GM18508 (cell line): ENCODE data around the gene BRCA1.
A peak's percentile ranks its signal among the peaks of the same experiment; 100 is the strongest.
"Not testable (repeated sequence)": the region's sequence is repeated elsewhere in the genome, so short reads cannot be mapped to it uniquely, and the experiment has no call there.

Source experiments
- ATAC-seq: cut with Tn5 transposase; IDR thresholded peaks from one replicate; pipeline ENCODE4 v1.9.1; 2021; ENCODE audit warnings: moderate number of reproducible peaks; ENCODE audit not compliant: insufficient read depth, unreplicated experiment

BRCA1 gene

DNA sequence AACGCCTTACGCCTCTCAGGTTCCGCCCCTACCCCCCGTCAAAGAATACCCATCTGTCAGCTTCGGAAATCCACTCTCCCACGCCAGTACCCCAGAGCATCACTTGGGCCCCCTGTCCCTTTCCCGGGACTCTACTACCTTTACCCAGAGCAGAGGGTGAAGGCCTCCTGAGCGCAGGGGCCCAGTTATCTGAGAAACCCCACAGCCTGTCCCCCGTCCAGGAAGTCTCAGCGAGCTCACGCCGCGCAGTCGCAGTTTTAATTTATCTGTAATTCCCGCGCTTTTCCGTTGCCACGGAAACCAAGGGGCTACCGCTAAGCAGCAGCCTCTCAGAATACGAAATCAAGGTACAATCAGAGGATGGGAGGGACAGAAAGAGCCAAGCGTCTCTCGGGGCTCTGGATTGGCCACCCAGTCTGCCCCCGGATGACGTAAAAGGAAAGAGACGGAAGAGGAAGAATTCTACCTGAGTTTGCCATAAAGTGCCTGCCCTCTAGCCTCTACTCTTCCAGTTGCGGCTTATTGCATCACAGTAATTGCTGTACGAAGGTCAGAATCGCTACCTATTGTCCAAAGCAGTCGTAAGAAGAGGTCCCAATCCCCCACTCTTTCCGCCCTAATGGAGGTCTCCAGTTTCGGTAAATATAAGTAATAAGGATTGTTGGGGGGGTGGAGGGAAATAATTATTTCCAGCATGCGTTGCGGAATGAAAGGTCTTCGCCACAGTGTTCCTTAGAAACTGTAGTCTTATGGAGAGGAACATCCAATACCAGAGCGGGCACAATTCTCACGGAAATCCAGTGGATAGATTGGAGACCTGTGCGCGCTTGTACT lies at the start of gene BRCA1:
BRCA1 (minus strand) TSS at position 232 of the 834 bp plus-strand sequence. CDS start 1,268 bp downstream, outside the sequence.
- peak; percentile 89 for ATAC-seq

DNA sequence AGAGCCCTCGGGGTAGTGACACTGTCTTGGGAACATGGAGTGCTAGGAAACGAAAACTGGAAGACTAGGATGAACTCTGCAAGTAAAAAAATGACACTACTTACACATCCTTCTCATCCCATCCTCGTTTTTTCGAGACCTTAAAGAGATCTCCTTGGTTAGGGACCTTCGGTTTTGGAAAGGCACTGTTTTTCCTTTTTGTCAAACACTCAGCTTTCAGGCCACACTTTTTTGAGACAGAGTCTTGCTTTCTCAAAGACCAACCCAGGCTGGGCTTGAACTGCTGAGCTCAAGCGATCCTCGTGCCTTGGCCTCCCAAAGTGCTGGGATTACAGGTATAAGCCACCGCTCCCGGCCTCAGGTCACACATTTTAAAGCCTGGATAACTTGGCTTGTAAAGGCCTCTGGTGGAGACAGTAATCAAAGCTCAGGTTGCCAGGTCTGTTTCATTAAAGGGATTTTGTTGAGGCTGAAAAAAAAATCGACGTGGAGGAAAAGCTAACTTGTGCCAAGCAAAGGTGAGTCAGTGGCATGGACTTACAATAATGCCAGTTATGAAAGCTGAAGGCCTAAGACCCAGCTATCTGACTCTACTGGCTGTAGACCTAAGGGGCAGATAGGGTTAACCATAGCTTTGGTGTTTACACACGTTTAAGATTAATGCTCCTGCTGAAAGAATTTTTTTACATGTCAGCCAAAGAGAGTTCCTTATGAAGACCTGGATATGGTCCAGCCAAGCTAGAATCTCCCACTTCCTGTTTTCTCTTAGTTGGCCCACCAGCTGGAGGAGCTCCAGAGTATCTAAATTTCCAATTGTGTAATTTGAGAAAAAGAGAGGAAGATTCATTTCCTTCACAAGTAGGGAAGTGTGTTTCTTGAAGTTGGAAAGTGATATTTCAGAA lies 46.7 kb upstream of the BRCA1 start:
- no peak for ATAC-seq

DNA sequence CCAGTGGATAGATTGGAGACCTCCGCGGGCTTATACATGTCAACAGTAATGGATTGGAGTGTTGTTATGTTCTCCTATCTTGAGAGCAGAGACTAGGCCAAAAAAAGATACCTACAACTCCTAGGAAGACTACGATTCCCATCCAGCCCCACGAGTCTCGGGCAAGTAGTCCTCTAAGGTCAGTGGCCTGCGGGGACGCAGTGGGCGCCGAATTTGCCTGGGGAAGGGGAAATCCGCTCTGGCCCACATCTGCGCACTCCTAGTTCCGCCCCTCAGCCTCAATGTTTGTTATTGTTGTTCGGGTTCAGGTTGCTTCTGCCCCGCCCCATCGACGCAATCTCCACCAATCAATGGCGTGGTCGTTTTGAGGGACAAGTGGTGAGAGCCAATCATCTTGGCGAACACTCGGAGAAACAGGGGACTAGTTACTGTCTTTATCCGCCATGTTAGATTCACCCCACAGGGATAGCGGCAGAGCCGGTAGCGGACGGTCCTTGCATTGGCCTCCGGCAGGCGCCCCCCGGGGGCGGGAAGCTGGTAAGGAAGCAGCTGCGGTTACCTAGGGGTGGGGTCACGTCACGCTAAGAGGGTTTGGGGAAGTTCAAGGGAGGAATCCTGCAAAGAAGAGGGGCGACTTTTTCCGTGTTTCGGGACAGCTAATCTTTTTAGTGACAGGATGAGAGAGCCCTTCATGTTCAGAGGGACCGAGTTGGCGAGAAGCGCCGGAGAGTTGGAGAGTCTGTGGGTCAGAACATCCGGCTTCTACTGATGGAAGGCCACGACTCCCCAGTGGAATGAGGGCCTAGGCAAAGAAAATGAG lies 45.8 kb upstream of the BRCA1 start, which contains the start of gene NBR1:
NBR1 (plus strand) TSS at position 449 of the 820 bp plus-strand sequence. CDS start 4,586 bp downstream, outside the sequence.
- ATAC-seq = peak; percentile 41

DNA sequence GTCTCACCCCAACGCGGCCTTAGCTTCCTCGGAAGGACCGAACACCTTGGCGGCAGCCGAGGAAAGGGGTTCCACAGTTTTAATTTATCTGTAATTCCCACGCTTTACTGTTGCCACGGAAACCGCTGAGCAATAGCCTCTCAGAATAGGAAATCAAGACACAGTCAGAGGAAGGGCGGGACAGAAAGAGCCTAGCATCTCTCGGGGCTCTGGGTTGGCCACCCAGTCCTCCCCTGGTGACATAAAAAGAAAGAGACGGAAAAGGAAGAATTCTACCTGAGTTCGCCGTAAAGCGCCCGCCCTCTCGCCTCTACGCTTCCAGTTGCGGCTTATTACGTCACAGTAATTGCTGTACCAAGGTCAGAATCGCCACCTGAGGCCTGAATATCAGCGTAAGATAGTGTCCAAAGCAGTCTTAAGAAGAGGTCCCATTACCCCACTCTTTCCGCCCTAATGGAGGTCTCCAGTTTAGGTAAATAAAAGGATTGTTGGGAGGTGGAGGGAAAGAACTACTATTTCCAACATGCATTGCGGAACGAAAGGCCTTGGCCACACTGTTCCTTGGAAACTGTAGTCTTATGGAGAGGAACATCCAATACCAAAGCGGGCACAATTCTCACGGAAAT lies 45.1 kb upstream of the BRCA1 start:
- peak; percentile 66 for ATAC-seq

DNA sequence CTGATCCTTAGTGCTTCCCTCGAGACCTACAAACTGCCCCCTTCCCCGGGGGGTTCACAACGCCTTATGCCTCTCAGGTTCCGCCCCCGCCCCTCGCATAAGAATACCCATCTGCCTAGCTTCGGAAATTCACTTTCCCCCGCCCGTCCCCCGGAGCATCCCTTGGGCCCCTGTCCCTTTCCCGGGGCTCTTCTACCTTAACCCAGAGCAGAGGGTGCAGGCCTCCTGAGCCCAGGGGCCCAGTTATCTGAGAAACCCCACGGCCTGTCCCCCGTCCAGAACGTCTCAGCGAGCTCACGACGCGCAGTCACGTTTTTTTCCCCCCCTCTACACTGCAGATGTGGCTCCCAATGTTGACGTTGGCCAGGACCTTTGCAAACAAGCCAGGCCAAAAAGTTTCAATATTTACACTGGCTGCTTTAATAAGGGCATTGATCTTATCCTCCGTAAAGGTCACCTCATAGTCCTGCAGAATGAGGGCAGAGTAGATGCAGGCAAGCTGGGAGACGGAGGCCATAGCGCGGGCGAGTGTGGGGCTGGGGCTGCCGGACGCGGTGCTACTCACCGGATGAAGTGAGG lies 44.5 kb upstream of the BRCA1 start:
- peak; percentile 4 for ATAC-seq

DNA sequence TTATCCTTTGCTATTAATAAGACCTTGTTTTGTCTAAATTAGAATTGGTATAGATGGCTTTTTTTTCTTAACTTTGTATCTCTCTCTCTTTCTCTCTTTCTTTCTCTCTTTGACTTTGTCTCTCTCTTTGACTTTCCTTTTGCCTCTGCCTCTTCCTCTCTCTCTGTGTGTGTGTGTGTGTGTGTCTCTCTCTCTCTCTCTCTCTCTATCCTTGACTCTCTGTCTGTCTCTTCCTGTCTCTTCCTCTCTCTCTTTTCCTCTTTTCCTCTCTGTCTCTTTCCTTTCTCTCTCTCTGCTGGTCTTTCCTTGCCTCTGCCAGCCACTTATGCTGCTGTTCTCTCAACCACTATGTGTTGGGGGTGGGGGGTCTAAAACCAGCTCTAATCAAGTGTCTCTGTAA lies 40.8 kb upstream of the BRCA1 start:
- ATAC-seq = not testable (repeated sequence)

DNA sequence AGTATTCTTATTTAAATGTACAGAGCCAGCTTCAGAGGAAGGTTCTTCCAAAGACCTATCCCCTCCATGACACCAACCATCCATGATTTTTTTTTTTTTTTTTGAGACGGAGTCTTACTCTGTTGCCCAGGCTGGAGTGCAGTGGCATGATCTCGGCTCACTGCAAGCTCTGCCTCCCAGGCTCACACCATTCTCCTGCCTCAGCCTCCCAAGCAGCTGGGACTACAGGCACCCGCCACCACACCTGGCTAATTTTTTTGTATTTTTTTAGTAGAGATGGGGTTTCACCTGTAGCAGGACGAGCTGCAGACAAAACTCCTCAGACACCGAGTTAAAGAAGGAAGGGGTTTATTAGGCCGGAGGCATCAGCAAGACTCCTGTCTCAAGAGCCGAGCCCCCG lies 34.8 kb upstream of the BRCA1 start:
- ATAC-seq = not testable (repeated sequence)

DNA sequence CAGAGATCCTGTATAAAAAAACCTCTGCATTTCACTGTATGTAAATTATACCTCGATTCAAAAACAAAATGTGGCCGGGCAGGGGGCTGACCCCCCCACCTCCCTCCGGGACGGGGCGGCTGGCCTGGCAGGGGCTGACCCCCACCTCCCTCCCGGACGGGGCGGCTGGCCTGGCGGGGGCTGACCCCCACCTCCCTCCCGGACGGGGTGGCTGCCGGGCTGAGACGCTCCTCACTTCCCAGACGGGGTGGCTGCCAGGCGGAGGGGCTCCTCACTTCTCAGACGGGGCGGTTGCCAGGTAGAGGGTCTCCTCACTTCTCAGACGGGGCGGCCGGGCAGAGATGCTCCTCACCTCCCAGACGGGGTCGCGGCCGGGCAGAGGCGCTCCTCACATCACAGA lies 34.1 kb upstream of the BRCA1 start:
- ATAC-seq = not testable (repeated sequence)

DNA sequence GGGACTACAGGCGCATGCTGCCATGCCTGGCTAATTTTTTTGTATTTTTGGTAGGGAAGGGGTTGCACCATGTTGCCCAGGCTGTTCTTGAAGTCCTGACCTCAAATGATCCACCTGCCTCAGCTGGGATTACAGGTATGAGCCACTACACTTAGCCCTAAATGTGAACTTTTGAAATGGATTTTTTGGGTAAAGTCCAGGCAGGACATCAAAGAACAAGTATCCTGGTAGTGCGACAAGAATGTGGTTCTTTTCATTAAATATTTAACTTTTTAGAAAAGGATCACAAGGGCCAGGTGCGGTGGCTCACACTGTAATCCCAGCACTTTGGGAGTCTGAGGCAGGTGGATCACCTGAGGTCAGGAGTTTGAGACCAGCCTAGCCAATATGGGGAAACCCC lies 30.5 kb upstream of the BRCA1 start:
- ATAC-seq = no peak

DNA sequence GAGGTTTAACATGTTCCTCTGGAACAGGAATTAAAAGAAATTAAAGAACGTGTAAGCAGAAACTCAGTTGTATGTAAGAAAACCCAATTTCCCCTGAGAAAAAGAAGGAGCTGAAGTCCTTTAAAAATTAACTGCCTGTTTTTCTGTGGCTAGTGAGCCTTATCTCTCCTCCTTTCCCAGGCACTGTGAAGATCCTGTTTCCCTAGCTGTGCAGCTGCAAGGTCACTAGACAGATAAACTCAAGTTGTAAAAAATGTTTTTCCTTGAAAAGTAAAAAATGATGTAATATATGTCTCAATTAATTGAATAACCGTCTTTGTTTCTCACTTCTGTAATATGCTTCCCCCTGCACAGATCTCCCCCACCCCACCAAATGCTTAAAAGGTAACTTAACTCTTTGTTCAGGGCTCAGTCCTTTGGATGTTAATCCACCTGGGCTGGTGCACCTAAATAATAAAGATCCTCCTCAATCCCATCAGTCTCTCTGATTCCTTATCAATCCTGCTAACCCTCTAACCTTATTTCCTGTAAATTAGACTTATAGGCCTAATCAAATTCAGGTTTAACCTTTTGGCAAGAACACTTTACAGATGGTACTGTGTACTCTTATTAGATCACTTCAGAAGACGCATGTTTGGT lies 28.2 kb upstream of the BRCA1 start:
- ATAC-seq = not testable (repeated sequence)

DNA sequence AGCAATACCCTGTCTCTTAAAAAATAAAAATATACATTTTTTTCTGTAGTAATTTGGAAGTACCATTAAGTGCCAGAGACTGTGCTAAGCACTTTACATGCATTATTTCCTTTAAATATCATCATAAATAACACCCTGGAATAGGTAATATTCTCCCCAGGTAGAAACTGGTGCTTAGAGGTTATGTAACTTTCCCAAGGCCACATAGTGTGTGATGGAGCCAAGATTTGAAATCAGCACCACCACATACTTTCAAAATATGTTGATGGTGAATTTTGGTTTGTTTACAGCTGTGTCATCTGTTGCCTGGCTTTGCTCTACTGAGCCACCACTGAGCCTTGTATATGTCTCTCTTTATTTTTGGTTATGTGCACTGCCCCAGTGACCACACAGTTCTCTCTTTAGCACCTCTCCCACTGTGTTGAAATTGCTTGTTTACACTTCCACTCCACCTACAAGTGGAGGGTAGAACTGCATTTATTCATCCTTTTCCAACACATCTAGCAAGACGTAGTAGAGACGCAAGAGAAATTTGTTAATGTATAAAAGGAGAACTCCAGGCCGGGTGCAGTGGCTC lies 26.8 kb upstream of the BRCA1 start:
- no peak for ATAC-seq

DNA sequence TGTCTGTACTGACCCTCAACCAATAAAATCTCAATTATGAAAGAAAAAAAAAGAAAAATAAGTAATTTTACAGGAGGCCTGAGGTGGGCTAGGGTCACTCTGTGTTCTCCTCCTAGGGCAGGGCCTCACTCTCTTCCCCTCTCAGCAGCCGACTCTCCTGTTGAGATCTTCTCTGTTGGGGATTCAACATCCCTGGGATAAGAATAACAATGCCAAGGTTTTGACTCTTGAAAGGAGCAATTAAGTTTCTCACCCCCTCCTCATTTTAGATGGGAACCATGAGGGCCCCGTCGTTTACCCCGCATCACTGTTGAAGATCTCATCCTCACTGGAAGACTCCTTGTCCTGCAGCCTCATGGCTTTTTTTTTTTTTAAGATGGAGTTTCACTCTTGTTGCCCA lies 21.5 kb upstream of the BRCA1 start:
- ATAC-seq = no peak

DNA sequence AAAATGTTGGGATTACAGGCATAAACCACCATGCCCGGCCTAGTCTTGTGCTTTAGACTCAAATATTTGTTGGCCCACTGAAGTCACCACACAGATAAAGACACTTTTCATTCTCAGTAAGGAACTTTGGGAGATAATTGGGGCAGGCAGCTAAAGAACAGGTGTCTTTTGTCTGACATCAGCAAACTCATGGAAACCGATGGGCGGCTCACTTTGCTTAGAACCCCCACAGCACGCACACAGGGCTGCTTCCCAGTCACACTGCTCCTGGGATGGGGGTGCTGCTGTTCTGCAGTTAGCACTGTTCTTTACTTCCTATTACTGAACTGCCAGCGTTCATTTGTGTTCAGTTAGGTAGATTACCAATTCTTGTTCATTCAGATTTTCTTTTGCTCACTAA lies 18.0 kb upstream of the BRCA1 start:
- ATAC-seq = no peak

DNA sequence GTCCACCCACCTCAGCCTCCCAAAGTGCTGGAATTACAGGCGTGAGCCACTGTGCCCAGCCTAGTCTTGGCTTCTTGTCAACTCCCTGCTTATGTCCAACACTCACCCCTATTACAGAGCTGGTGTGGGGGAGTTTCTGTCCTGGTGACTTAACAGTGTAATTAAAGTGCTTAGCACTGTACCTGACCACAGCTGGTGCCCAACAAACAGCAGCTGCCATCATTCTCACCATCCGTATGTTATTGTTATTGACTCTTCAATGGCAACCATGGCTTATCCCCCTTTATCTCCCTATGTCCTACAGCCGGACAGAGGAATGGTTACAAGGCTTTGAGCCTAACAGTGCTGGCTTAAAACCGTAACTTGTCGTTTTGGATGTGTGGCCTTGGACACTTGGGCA lies 17.0 kb upstream of the BRCA1 start:
- no peak for ATAC-seq

DNA sequence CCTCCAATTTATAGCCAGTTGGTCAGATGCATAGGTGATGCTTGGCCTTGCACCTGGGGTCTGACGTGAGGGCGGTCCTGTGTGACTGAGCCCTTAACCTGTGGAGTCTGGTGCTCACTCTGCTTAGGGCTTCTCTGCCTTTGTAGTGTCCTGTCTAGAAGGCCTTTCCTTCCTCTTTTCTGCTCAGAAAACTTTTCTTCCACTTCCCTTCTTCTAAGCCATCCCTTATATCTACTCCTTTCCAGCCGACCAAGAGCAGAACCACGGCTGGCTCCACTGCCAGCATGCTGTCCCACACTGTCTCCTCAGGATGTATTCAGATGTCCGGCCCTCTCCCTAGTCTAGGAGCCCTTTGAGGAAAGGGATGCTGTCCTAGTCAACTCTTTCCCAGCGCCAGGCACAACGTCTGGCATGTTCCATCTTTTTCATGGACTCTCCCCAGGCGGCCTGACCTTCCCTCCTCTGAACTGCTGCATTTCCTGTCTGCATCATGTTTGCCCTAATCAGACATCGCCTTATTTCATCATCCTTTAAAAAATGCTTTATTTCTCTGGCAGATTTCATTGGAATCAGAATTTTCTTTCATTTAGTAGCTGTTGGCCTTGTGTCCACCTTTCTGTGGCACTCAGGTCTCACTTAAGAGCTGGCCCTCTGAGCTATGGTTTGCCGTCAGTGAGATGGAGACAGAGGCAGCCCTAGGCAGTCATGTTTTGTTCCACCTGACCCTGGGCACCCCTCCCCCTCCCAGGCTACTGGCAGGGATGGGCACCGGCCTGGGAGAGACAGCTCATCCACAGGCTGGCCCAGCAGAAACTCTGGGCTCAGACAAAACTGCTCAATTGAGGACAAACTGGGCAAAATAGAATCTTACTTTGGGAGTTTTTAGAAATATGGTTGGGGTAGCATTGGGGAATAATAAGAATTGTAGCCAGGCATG lies 15.5 kb upstream of the BRCA1 start:
- no peak for ATAC-seq

DNA sequence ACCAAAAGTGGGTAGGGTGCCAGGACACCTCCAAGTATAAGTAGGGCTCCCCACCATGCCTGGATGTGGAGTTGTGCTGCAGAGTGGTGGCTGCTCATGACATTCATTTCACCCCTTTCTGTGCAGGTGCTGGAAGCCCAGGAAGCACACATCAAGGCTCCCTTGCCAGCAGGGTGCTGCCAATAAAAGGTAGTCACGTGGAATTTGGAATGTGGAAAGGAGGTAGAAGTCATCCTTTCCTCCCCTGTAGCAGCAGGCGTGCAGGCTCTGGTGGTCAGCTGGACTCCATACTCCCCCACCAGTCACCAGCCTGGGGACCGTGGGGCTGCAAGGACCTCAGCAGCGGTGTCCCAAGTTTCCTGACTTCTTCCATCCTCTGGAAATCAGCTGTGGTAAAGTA lies 13.4 kb upstream of the BRCA1 start:
- not testable (repeated sequence) for ATAC-seq

DNA sequence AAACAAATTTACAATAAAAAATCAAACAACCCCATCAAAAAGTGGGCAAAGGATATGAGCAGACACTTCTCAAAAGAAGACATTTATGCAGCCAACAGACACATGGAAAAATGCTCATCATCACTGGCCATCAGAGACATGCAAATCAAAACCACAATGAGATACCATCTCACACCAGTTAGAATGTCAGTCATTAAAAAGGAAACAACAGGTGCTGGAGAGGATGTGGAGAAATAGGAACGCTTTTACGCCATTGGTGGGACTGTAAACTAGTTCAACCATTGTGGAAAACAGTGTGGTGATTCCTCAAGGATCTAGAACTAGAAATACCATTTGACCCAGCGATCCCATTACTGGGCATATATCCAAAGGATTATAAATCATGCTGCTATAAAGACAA lies 11.4 kb upstream of the BRCA1 start:
- ATAC-seq = not testable (repeated sequence)

DNA sequence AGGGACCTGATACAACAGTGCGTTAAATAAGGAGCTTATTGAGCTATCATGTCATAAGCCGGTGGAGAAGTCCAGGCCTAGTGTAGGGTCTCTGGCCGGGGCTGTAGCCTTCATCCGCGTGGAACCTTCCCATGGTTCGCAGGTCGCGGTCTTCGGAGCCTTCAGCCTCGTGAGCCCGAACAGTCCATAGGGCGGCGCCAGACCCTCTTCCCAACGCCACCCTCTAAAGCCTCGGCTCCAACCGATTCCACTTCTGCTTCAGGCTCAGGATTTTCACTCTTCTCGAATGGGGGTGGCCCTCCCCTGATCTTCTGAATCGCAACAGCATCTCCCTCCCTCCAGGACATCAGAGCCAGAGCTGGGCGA lies 10.3 kb upstream of the BRCA1 start:
- no peak for ATAC-seq
